Measurements from ENCODE around the gene DMRTB1. TPM values are rescaled to one million over a fixed set of nuclear protein-coding genes. Genes with fewer than 3 reads are reported as not detected.

DMRTB1 gene
- total RNA-seq: not detected in 3 replicates
- long read RNA-seq: 0 reads

DNA sequence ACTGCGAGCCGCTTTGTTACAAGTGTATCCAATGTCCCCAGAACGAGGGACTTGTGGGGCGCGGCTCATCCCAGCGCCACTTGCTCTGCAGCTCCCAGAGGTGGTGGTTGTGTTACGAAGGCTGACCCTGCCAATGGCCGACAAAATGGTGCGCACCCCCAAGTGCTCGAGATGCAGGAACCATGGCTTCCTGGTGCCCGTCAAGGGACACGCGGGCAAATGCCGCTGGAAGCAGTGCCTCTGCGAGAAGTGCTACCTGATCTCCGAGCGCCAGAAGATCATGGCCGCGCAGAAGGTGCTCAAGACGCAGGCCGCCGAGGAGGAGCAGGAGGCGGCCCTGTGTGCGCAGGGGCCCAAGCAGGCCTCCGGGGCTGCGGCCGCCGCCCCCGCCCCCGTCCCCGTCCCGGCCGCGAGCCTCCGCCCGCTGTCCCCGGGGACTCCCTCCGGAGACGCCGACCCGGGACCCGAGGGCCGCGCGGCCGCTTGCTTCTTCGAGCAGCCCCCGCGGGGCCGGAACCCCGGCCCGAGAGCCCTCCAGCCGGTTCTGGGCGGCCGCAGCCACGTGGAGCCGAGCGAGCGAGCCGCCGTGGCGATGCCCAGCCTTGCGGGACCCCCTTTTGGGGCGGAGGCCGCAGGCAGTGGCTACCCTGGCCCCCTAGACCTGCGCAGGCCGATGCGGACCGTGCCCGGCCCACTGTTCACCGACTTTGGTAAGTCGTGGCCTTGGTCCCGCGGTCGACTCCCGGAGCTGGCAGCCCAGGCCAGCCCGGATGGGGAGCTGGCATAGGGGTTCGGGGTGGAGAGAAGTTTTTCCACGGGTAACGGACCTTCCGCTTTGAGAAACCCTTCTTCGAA lies at the start of gene DMRTB1:
Gene DMRTB1, plus strand, starts transcription at position 79 of the 855 bp plus-strand sequence. Its CDS starts 55 bp downstream, at position 134.
- no peak for TF ChIP-seq CTCF (IDR thresholded peaks at IDR 0.05)
- Mint-ChIP-seq H3K4me1 (ENCODE audit: low read depth) (peaks cover 13% of the 10 kb centered on the region), H3K9me3 (ENCODE audit: low read depth) (no peaks in the 10 kb centered on the region), H3K36me3 (ENCODE audit: low read depth) (no peaks in the 10 kb centered on the region), H3K27me3 (ENCODE audit: low read depth) (no peaks in the 10 kb centered on the region), H3K4me3 (ENCODE audit: unreplicated experiment) (no peak within 1 kb of the TSS), H3K27ac (ENCODE audit: unreplicated experiment) (no peak within 1 kb of the TSS)
- DNase-seq (ENCODE audit: low spot score): no peak

DNA sequence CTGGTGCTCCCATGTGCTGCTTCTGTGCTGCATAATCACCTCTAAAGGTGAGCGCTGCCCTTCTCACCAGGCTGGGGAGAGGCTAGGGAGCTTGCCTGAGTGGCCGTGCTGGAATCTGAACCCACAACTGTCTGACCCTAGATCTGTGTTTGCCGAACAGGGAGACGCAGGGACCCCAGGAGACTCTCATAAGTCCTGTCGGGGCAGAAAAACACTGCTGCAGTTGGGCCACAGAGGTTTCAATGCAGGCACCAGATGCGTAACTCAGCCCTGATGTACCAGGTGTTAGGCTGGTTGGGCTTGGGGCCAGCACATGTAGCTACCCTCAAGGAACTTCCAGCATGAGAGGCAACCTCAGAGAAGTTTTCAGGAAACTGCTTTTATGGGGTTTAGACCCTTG lies 49.5 kb upstream of the DMRTB1 start:
- Mint-ChIP-seq H3K9me3 (ENCODE audit: low read depth) (no peaks in the 10 kb centered on the region), H3K4me1 (ENCODE audit: low read depth) (peaks cover 43% of the 10 kb centered on the region), H3K27me3 (ENCODE audit: low read depth) (peaks cover 8% of the 10 kb centered on the region)

DNA sequence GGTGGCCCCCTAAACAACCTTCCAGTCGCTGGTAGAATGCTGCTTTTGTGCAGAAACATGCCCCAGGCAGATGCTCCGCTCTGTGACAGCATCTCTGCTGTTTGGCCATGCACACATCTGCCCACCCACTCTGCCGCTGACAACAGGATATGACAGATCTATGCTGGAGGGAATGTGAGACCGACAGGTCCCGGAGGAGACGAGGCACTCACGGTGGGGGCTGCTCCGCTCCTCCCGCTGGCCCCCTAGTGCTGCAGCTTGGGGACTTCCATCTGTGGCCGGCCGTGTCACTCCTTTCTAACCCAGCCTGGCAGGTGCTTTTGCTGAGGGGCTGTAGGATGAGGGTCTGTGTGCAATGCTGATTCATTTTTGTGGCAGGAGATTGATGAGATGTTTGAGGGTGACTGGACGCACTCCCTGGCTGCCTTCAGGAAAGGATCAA lies 49.1 kb upstream of the DMRTB1 start:
- Mint-ChIP-seq H3K9me3 (ENCODE audit: low read depth) (no peaks in the 10 kb centered on the region), H3K4me1 (ENCODE audit: low read depth) (peaks cover 43% of the 10 kb centered on the region), H3K4me3 (ENCODE audit: unreplicated experiment) (no peak overlapping the region), H3K27ac (ENCODE audit: unreplicated experiment) (peak overlapping the region; percentile 55), H3K27me3 (ENCODE audit: low read depth) (peaks cover 6% of the 10 kb centered on the region), H3K36me3 (ENCODE audit: low read depth) (no peaks in the 10 kb centered on the region)
- no peak for DNase-seq (ENCODE audit: low spot score)
- TF ChIP-seq CTCF (IDR thresholded peaks at IDR 0.05): no peak

More for the DNA sequence above, 49.5 kb upstream of the DMRTB1 start:
- DNase-seq (ENCODE audit: low spot score): no peak
- Mint-ChIP-seq H3K4me3 (ENCODE audit: unreplicated experiment) (no peak overlapping the region), H3K27ac (ENCODE audit: unreplicated experiment) (no peak overlapping the region), H3K36me3 (ENCODE audit: low read depth) (no peaks in the 10 kb centered on the region)
- no peak for TF ChIP-seq CTCF (IDR thresholded peaks at IDR 0.05)

GRCh38 chr1:53410701-53411100 lies 48.5 kb upstream of the DMRTB1 start:
- H3K4me3 Mint-ChIP-seq (ENCODE audit: unreplicated experiment): no peak overlapping the region

More at GRCh38 chr1:53410701-53411100, 48.5 kb upstream of the DMRTB1 start:
- Mint-ChIP-seq H3K9me3 (ENCODE audit: low read depth) (no peaks in the 10 kb centered on the region), H3K36me3 (ENCODE audit: low read depth) (no peaks in the 10 kb centered on the region), H3K27me3 (ENCODE audit: low read depth) (peaks cover 4% of the 10 kb centered on the region), H3K27ac (ENCODE audit: unreplicated experiment) (no peak overlapping the region), H3K4me1 (ENCODE audit: low read depth) (peaks cover 43% of the 10 kb centered on the region)
- TF ChIP-seq CTCF (IDR thresholded peaks at IDR 0.05): no peak
- no peak for DNase-seq (ENCODE audit: low spot score)

Data from chondrocyte (in vitro differentiated cells).